Tibial artery (tissue), 4 donors: ENCODE results near the gene C1orf74.
A peak's percentile ranks its signal among the peaks of the same experiment; 100 is the strongest.

Experiments used
- DNase-seq, 2 donors: peaks; one replicate each; pipeline ENCODE4 v3.0.0-alpha.2; 2019
- H3K27ac ChIP-seq, 2 donors: fragments of 200-600 bp; sonication (generic) in 1 of 2; 1 replicate in 1 of 2; 2 replicates in 1 of 2; pipeline ENCODE4 v1.5.1; 2018 to 2019; ENCODE audit warnings: mild to moderate bottlenecking in 1 of 2
- H3K27me3 ChIP-seq, 2 donors: fragments of 200-600 bp; sonication (generic) in 1 of 2; one replicate each; pipeline versions ENCODE4 v1.5.1 to v1.6.0; 2016 to 2019
- H3K36me3 ChIP-seq, 3 donors: fragments of 200-600 bp; sonication (generic) in 2 of 3; one replicate each; pipeline ENCODE4 v1.5.1; 2016 to 2019; ENCODE audit warnings: mild to moderate bottlenecking in 2 of 3
- H3K4me1 ChIP-seq, 4 donors: fragments of 200-600 bp; sonication (generic) in 2 of 4; 1 replicate in 3 of 4; 2 replicates in 1 of 4; pipeline ENCODE4 v1.5.1; 2016 to 2019
- H3K4me3 ChIP-seq, 2 donors: fragments of 200-600 bp; sonication (generic) in 1 of 2; 1 replicate in 1 of 2; 2 replicates in 1 of 2; pipeline ENCODE4 v1.5.1; 2018 to 2019; ENCODE audit warnings: mild to moderate bottlenecking in 2 of 2
- H3K9me3 ChIP-seq, 3 donors: fragments of 200-600 bp; sonication (generic) in 1 of 3; one replicate each; pipeline ENCODE4 v1.5.1; 2016 to 2019
- intact Hi-C: fragments of 100-400 bp; cut with DNase I; formaldehyde crosslinking; loops from one replicate; pipeline ENCODE4 v1.15.0; 2023; ENCODE audit warnings: low total_unique reads
- TF ChIP-seq, protein P1 (sequence below), 2 experiments: fragments of 200-600 bp in 1 of 2; fragments of 450-650 bp in 1 of 2; IDR thresholded peaks; one replicate each; pipeline ENCODE4 v1.5.1; 2017 to 2019; ENCODE audit warnings: antibody characterized with exemption in 2 of 2, mild to moderate bottlenecking in 1 of 2, moderate library complexity in 1 of 2

The C1orf74 gene

DNA sequence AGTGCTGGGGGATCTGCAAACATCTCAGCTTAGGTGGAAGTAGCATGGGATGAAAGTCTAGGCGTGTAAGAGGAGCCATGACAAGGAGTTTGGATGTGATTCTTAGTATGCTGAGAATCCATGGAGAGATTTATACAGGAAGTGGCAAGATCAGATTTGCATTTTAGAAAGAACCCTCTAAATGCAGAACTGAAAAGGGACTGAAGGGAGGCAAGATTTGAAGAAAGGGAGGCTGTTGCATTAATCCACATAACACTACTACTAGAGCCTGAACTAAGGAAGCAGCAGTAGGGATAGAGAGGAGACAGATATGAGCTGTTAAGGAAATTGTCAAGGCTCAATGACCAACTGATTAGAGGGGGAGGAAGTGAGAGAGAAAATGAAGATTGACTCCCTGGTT, 9.8 kb downstream of the C1orf74 start:
- H3K4me3 ChIP-seq, result no peak overlapping the region
- peaks cover 0 to 12% (median 9%) of the 10 kb centered on the region in 4 donors for H3K4me1 ChIP-seq
- H3K27me3 ChIP-seq, result no peaks in the 10 kb centered on the region
- TF ChIP-seq, protein P1, sequence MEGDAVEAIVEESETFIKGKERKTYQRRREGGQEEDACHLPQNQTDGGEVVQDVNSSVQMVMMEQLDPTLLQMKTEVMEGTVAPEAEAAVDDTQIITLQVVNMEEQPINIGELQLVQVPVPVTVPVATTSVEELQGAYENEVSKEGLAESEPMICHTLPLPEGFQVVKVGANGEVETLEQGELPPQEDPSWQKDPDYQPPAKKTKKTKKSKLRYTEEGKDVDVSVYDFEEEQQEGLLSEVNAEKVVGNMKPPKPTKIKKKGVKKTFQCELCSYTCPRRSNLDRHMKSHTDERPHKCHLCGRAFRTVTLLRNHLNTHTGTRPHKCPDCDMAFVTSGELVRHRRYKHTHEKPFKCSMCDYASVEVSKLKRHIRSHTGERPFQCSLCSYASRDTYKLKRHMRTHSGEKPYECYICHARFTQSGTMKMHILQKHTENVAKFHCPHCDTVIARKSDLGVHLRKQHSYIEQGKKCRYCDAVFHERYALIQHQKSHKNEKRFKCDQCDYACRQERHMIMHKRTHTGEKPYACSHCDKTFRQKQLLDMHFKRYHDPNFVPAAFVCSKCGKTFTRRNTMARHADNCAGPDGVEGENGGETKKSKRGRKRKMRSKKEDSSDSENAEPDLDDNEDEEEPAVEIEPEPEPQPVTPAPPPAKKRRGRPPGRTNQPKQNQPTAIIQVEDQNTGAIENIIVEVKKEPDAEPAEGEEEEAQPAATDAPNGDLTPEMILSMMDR (IDR thresholded peaks at IDR 0.05), result no peak
- intact Hi-C loops, result no loop called here
- no peaks in the 10 kb centered on the region for H3K9me3 ChIP-seq
- no peak for DNase-seq
- no peak overlapping the region for H3K27ac ChIP-seq
- H3K36me3 ChIP-seq, result no peaks in the 10 kb centered on the region

DNA sequence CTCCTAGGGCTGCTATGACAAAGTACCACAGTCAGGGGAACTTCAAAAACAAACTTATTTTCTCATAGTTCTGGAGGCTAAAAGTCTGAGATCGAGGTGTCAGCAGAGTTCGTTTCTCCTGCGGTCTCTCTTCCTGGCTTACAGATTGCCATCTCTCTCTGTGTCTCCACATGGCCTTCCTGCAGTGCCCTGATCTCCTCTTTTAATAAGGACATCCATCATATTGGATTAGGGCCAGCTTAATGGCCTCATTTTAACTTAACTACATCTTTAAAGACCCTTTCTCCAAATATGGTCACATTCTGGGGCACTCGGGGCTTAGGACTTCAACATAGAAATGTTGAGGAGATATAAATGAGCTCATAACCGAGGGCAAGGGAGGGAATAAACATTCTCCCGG, 12.2 kb downstream of the C1orf74 start:
- Histone ChIP-seq H3K9me3 (no peaks in the 10 kb centered on the region), H3K4me1 (peaks cover 0 to 25% (median 23%) of the 10 kb centered on the region in 4 donors), H3K27me3 (no peaks in the 10 kb centered on the region), H3K36me3 (no peaks in the 10 kb centered on the region), H3K27ac (no peak overlapping the region), H3K4me3 (no peak overlapping the region)
- TF ChIP-seq, protein P1 (IDR thresholded peaks at IDR 0.05), result no peak
- intact Hi-C loops, result no loop called here
- no peak for DNase-seq

DNA sequence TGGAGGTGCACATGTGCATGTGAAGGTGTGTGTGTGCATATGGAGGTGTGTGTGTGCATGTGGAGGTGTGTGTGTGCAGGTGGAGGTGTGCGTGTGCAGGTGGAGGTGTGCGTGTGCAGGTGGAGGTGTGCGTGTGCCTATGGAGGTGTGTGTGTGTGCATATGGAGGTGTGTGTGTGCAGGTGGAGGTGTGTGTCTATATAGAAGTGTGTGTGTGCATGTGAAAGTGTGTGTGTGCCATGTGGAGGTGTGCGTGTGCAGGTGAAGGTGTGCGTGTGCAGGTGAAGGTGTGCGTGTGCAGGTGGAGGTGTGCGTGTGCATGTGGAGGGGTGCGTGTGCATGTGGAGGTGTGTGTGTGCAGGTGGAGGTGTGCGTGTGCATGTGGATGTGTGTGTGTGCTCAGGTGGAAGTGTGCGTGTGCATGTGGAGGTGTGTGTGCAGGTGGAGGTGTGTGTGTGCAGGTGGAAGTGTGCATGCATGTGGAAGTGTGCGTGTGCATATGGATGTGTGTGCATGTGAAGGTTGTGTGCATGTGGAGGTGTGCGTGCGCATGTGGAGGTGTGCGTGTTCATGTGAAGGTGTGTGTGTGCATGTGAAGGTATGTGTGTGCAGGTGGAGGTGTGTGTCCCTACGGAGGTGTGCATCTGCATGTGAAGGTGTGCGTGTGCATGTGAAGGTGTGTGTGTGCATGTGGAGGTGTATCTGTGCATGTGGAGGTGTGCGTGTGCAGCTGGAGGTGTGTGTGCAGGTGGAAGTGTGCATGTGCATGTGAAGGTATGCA, 13.5 kb downstream of the C1orf74 start:
- H3K4me1 ChIP-seq, result peaks cover 0 to 25% (median 23%) of the 10 kb centered on the region in 4 donors
- no peaks in the 10 kb centered on the region for H3K36me3 ChIP-seq
- H3K27me3 ChIP-seq, result no peaks in the 10 kb centered on the region
- no peak overlapping the region for H3K27ac ChIP-seq
- H3K4me3 ChIP-seq, result no peak overlapping the region
- intact Hi-C loops, result no loop called here
- TF ChIP-seq, protein P1 (IDR thresholded peaks at IDR 0.05), result no peak
- no peaks in the 10 kb centered on the region for H3K9me3 ChIP-seq
- no peak for DNase-seq

DNA sequence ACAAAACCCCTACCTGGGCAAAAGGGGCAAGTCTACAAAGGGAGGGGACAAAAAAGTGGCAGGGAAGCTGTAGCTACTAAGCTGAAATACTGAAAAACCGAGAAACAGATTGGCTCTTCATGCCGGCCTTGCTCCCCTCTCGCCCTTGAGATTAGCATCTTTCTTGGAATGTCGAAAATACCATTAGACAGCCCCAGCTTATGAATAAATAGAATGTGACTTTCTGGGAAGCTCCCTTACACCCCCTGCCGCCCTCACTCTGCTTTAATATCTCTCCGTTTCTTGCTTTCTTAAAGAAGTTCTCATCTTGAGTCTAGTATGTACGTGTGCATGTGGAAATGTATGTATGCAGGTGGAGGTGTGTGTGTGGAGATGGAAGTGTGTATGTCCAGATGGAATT, 14.4 kb downstream of the C1orf74 start:
- DNase-seq, result no peak
- Histone ChIP-seq H3K4me3 (peak overlapping the region; percentile 7 to 28), H3K9me3 (no peaks in the 10 kb centered on the region), H3K27me3 (no peaks in the 10 kb centered on the region), H3K36me3 (no peaks in the 10 kb centered on the region), H3K4me1 (peaks cover 0 to 25% (median 23%) of the 10 kb centered on the region in 4 donors), H3K27ac (peak overlapping the region; percentile 77 to 81)
- intact Hi-C loops, result no loop called here
- TF ChIP-seq, protein P1 (IDR thresholded peaks at IDR 0.05), result no peak

DNA sequence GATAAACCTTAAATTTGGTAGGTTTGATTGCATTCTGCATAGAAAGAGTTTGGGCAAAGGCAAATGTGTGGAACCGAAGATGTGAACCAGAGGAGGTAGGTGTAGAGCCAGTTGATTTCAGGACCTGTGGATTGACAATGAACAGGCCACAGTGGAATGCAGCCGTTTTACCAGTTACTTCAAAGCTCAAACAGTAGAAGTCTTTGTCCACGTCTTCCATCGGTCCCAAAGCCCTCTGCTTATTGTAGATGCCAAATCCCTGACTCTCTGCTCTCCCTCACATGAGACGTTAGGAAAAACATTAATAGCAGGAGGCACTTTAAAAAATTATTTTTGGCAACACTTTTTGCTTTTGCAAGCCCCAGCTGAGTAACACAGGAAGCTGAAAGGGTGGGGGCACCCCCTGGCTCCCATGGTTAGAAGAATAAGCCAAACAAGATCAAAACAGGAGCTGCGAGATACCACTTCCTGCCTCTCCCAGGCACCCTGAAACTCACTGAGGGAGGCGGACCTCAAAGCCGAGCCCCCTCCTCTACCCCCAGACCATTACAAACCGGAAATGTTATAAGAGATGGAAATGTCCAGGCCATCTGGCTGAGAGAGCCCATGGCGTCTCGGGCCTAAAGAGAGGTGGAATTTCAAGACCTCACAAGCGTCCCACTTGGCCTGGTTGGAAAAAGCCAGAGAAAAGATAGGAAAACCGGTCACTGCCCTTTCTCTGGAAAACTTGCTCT, 15.0 kb downstream of the C1orf74 start:
- Histone ChIP-seq H3K9me3 (no peaks in the 10 kb centered on the region), H3K4me3 (peak overlapping the region; percentile 7 to 28), H3K36me3 (no peaks in the 10 kb centered on the region), H3K4me1 (peaks cover 0 to 25% (median 23%) of the 10 kb centered on the region in 4 donors), H3K27ac (peak overlapping the region; percentile 77 to 81), H3K27me3 (no peaks in the 10 kb centered on the region)
- intact Hi-C loops, result no loop called here
- DNase-seq, result peak; percentile 90
- TF ChIP-seq, protein P1 (IDR thresholded peaks at IDR 0.05), result peak in 1 of 2 experiments; percentile 5
